Endothelial cell (in vitro differentiated cells): ENCODE results near the gene ACOXL. TPM values are rescaled to one million over a fixed set of nuclear protein-coding genes. Genes with fewer than 3 reads are reported as not detected.

Experiments used
- DNase-seq: peaks from one replicate; pipeline ENCODE4 v3.0.0; 2021; ENCODE audit warnings: low spot score
- H3K27ac Mint-ChIP-seq: one replicate; pipeline ENCODE4 v1.8.0; 2021; ENCODE audit warnings: mixed read lengths, inconsistent platforms; ENCODE audit not compliant: unreplicated experiment
- H3K27me3 Mint-ChIP-seq: one replicate; pipeline ENCODE4 v1.8.0; 2021; ENCODE audit warnings: mild to moderate bottlenecking, moderate library complexity, mixed read lengths, inconsistent platforms; ENCODE audit not compliant: unreplicated experiment
- H3K36me3 Mint-ChIP-seq: one replicate; pipeline ENCODE4 v1.8.0; 2021; ENCODE audit warnings: mild to moderate bottlenecking, low read depth, mixed read lengths, inconsistent platforms; ENCODE audit not compliant: unreplicated experiment
- H3K4me1 Mint-ChIP-seq: one replicate; pipeline ENCODE4 v1.8.0; 2021; ENCODE audit warnings: mild to moderate bottlenecking, mixed read lengths, inconsistent platforms; ENCODE audit not compliant: unreplicated experiment
- H3K4me3 Mint-ChIP-seq: one replicate; pipeline ENCODE4 v1.8.0; 2021; ENCODE audit warnings: mild to moderate bottlenecking, mixed read lengths, inconsistent platforms; ENCODE audit not compliant: unreplicated experiment
- H3K9me3 Mint-ChIP-seq: one replicate; pipeline ENCODE4 v1.8.0; 2021; ENCODE audit warnings: mixed read lengths, inconsistent platforms; ENCODE audit not compliant: unreplicated experiment
- CTCF ChIP-seq: fragments of 200-600 bp; sonication (generic); IDR thresholded peaks from one replicate; pipeline ENCODE4 v1.5.0; 2021; ENCODE audit warnings: antibody characterized with exemption; ENCODE audit not compliant: unreplicated experiment
- total RNA-seq: library from RNA; stranded (reverse); fragmentation: NEBNext Ultra II Directional; extraction: Animal tissue kit (Norgen Biotek cat#: 25700); gene quantifications from one replicate; pipeline ENCODE4 v1.2.1, GENCODE V29; 2021; ENCODE audit not compliant: unreplicated experiment

The ACOXL gene
- total RNA-seq, 1 donor from 2014 or later, result 0.44 TPM

DNA sequence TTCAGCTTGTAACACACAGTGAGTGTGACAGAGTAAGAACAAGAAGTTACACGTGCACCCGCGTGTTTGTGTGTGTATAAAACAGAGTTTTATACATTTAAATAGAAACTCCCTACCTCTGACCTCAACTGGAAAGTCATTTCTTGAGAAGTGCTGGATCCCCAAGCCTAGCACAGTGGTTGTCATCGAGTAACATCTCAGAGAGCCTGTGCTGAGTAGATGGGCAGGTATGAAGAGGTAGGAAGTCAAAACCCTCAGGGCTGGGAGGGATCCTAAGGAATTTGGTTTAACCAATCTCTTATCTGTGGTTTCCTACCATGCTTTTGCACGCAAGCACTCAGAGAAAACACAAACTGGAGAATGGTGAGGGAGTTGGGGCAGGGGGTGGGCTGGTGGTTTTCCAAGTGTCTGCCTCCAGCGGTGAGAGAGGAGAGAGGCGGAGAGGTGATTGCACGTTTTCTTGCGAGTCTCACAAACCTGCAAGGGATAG lies 9.2 kb downstream of the ACOXL start:
- no peak for TF ChIP-seq CTCF
- no peaks in the 10 kb centered on the region for H3K9me3 Mint-ChIP-seq
- H3K27ac Mint-ChIP-seq, result no peak overlapping the region
- no peaks in the 10 kb centered on the region for H3K27me3 Mint-ChIP-seq
- no peaks in the 10 kb centered on the region for H3K4me1 Mint-ChIP-seq
- H3K4me3 Mint-ChIP-seq, result no peak overlapping the region
- DNase-seq, result no peak
- no peaks in the 10 kb centered on the region for H3K36me3 Mint-ChIP-seq

DNA sequence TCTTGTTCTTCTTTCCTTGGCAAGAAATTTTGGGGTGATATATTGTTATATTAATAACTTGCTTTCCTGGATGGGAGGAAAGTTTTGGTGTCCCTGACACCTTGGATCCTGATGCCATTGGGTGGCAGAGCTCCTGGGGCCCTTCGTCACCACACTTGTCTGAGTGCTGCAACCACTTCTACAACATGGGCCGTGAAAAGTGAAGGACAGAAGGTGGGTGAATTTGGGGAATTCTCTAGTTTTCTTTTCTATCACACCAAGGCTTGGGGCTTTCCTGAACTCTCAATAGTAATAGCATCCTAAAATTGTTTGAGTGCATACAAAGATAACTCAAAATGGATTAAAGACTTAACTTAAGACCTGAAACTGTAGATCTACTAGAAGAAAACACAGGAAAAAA lies 10.0 kb downstream of the ACOXL start:
- Mint-ChIP-seq H3K4me3 (no peak overlapping the region), H3K27me3 (no peaks in the 10 kb centered on the region), H3K9me3 (no peaks in the 10 kb centered on the region), H3K27ac (no peak overlapping the region), H3K36me3 (no peaks in the 10 kb centered on the region), H3K4me1 (no peaks in the 10 kb centered on the region)
- no peak for TF ChIP-seq CTCF
- DNase-seq, result no peak

DNA sequence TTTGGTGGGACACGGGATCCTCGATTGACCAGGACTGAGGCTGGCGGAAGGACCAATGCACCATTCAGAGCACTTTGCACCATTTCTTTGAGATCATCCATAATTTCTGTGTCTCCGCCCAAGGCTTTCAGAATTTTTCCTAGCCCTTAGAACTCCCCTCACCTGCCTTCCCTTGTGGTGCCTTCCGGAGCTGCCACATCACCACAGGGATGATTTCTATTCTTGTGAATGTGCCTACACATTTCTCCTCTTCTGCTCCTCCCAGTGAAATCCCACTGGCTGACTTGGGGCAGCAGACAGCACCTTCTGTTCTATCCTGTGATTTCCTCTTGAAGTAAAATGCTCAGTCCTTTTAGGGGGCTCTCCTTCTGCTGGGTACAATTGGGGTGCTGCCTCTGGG lies 11.2 kb downstream of the ACOXL start:
- Mint-ChIP-seq H3K27ac (no peak overlapping the region), H3K9me3 (no peaks in the 10 kb centered on the region), H3K27me3 (no peaks in the 10 kb centered on the region), H3K4me1 (peaks cover 4% of the 10 kb centered on the region), H3K36me3 (no peaks in the 10 kb centered on the region), H3K4me3 (no peak overlapping the region)
- no peak for TF ChIP-seq CTCF
- DNase-seq, result no peak

GRCh38 chr2:110744429-110744828 lies 12.1 kb downstream of the ACOXL start:
- TF ChIP-seq CTCF, result no peak
- no peak for DNase-seq
- no peaks in the 10 kb centered on the region for H3K9me3 Mint-ChIP-seq
- no peaks in the 10 kb centered on the region for H3K27me3 Mint-ChIP-seq
- no peak overlapping the region for H3K4me3 Mint-ChIP-seq
- no peak overlapping the region for H3K27ac Mint-ChIP-seq
- H3K4me1 Mint-ChIP-seq, result peaks cover 4% of the 10 kb centered on the region
- H3K36me3 Mint-ChIP-seq, result no peaks in the 10 kb centered on the region

DNA sequence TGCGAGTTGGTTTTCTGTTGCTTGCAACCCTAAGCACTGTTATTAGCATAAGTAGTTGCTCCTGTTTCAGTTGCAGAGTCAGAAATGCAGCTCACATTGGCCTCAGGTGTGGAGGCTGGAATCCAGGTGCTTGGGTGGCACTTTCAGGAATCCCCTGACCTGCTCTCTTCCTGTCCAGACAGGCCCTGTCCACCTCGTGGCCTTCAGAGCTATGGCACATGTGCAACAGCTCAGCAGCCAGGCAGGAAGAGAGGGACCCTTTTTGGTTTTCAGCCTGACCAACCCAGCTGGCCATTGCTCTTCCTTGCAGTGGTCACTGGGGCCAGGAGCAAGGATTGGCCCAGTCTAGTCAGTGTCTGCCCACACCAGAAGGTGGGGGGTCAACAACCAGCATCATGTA lies 12.7 kb downstream of the ACOXL start:
- no peak overlapping the region for H3K4me3 Mint-ChIP-seq
- DNase-seq, result no peak
- no peaks in the 10 kb centered on the region for H3K9me3 Mint-ChIP-seq
- peaks cover 4% of the 10 kb centered on the region for H3K4me1 Mint-ChIP-seq
- no peaks in the 10 kb centered on the region for H3K36me3 Mint-ChIP-seq
- no peak for TF ChIP-seq CTCF
- no peaks in the 10 kb centered on the region for H3K27me3 Mint-ChIP-seq
- H3K27ac Mint-ChIP-seq, result no peak overlapping the region
